Memory B cell (primary cell): Measurements from ENCODE around the gene ADGRG6.
"Not testable (repeated sequence)": the region's sequence is repeated elsewhere in the genome, so short reads cannot be mapped to it uniquely, and the experiment has no call there.

ENCODE experiments used
- ATAC-seq: fragments of 150-1000 bp; cut with Tn5 transposase; 2 replicates; pipeline ENCODE4 v1.10.0; 2021; ENCODE audit warnings: low read depth, mild to moderate bottlenecking, moderate library complexity
- DNase-seq, 2 donors: peaks; one replicate each; pipeline ENCODE4 v3.0.0; 2022; ENCODE audit warnings: low spot score in 2 of 2
- H3K27ac Mint-ChIP-seq: one replicate; pipeline ENCODE4 v1.8.0; 2022; ENCODE audit warnings: mild to moderate bottlenecking, moderate library complexity, mixed read lengths
- H3K27me3 Mint-ChIP-seq: one replicate; pipeline ENCODE4 v1.8.0; 2022; ENCODE audit warnings: mixed read lengths
- H3K36me3 Mint-ChIP-seq: one replicate; pipeline ENCODE4 v1.8.0; 2022; ENCODE audit warnings: mild to moderate bottlenecking, mixed read lengths
- H3K4me1 Mint-ChIP-seq: one replicate; pipeline ENCODE4 v1.8.0; 2022; ENCODE audit warnings: mixed read lengths
- H3K4me3 Mint-ChIP-seq: one replicate; pipeline ENCODE4 v1.8.0; 2022; ENCODE audit warnings: mild to moderate bottlenecking, moderate library complexity, mixed read lengths
- H3K9me3 Mint-ChIP-seq: one replicate; pipeline ENCODE4 v1.8.0; 2022; ENCODE audit warnings: mixed read lengths

The ADGRG6 gene

DNA sequence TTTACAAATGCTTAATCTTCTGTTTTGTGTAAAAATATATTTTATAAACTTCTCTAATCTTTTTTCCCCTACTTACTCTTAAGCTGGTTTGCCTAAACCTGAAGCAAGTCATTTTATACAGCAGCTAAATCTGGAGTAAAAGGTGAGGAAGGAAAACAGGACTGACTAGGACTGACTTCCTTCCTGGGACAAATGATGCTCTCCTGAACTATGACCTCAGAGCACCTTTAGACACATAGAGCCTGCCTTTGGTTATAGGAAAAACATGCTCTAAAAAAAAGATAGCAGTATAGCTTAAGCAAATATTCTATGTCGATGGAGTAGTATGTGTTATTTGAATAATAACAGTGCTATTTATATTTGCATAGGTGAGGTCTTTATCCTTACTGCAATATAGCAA, 21.5 kb upstream of the ADGRG6 start:
- Mint-ChIP-seq H3K4me3 (no peak overlapping the region), H3K9me3 (peaks cover 5% of the 10 kb centered on the region), H3K27me3 (peaks cover 2% of the 10 kb centered on the region), H3K4me1 (no peaks in the 10 kb centered on the region), H3K27ac (no peak overlapping the region), H3K36me3 (no peaks in the 10 kb centered on the region)
- no peak for ATAC-seq
- no peak for DNase-seq

DNA sequence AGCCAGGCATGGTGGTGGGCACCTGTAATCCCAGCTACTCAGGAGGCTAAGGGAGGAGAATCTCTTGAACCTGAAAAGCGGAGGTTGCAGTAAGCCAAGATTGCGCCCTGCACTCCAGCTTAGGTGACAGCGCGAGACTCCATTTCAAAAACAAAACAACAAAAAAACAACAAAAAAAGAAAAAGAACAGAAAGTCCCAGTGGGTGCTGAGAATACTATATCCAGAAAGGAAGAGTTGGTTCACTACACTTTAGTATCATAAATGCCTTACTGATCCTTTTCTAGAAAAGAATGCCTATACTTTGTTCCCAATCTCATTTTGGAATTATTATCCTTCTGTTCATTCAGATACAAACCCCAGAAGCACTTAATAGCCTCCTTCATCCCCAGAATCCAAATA, 20.9 kb upstream of the ADGRG6 start:
- no peaks in the 10 kb centered on the region for H3K36me3 Mint-ChIP-seq

GRCh38 chr6:142283138-142283537, 18.7 kb upstream of the ADGRG6 start:
- not testable (repeated sequence) for DNase-seq, H3K4me1 Mint-ChIP-seq, H3K4me3 Mint-ChIP-seq, H3K27me3 Mint-ChIP-seq, H3K36me3 Mint-ChIP-seq, H3K27ac Mint-ChIP-seq, H3K9me3 Mint-ChIP-seq, ATAC-seq

More for the DNA sequence above, 20.9 kb upstream of the ADGRG6 start:
- no peak overlapping the region for H3K4me3 Mint-ChIP-seq
- peaks cover 5% of the 10 kb centered on the region for H3K9me3 Mint-ChIP-seq
- H3K27me3 Mint-ChIP-seq = peaks cover 2% of the 10 kb centered on the region
- H3K27ac Mint-ChIP-seq = no peak overlapping the region
- H3K4me1 Mint-ChIP-seq = no peaks in the 10 kb centered on the region
- DNase-seq (no peak), ATAC-seq (no peak)

- Mint-ChIP-seq H3K9me3 (peaks cover 5% of the 10 kb centered on the region), H3K4me3 (no peak overlapping the region), H3K27ac (no peak overlapping the region), H3K36me3 (no peaks in the 10 kb centered on the region), H3K4me1 (no peaks in the 10 kb centered on the region), H3K27me3 (no peaks in the 10 kb centered on the region)
- ATAC-seq (no peak), DNase-seq (no peak)
Observed at GRCh38 chr6:142284419-142284818, 17.4 kb upstream of the ADGRG6 start.

GRCh38 chr6:142285235-142286087, 16.3 kb upstream of the ADGRG6 start:
- Mint-ChIP-seq H3K4me3 (no peak overlapping the region), H3K4me1 (no peaks in the 10 kb centered on the region)

DNA sequence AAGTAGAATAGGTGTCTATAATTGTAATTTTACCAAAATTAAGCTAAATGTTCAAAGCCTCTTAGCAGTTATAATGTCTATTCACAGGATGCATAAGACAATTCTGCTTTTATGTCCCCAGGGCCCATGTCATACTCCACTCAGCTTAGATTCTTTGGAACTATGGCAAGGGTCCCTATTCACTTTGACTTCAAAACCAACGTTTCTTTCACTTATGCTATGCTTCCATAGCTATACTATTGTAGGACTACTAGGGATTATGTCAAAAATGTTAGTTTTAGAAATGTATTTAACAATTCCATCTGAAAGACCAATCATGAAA, 15.8 kb upstream of the ADGRG6 start:
- no peak overlapping the region for H3K27ac Mint-ChIP-seq
- H3K36me3 Mint-ChIP-seq = no peaks in the 10 kb centered on the region
- H3K27me3 Mint-ChIP-seq = no peaks in the 10 kb centered on the region
- peaks cover 5% of the 10 kb centered on the region for H3K9me3 Mint-ChIP-seq
- DNase-seq = no peak
- no peak overlapping the region for H3K4me3 Mint-ChIP-seq
- no peak for ATAC-seq
- no peaks in the 10 kb centered on the region for H3K4me1 Mint-ChIP-seq

More at GRCh38 chr6:142285235-142286087, 16.3 kb upstream of the ADGRG6 start:
- Mint-ChIP-seq H3K9me3 (peaks cover 5% of the 10 kb centered on the region), H3K27ac (no peak overlapping the region), H3K36me3 (no peaks in the 10 kb centered on the region), H3K27me3 (no peaks in the 10 kb centered on the region)
- ATAC-seq (no peak), DNase-seq (no peak)

DNA sequence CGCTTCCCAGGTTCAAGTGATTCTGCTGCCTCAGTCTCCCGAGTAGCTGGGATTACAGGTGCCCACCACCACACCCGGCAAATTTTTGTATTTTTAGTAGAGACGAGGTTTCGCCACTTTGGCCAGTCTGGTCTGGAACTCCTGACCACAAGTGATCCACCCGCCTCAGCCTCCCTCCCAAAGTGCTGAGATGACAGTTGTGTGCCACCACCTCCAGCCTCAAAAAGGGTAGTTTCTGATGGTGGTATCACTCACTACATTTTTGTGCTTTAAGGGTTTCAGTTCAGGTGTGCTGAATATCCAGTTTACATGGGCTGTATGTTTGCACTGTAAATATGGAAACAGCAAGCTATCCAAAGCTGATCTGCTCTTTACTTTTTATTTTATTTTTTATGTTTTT, 12.1 kb upstream of the ADGRG6 start:
- no peak overlapping the region for H3K27ac Mint-ChIP-seq
- ATAC-seq = no peak
- no peaks in the 10 kb centered on the region for H3K36me3 Mint-ChIP-seq
- peaks cover 3% of the 10 kb centered on the region for H3K27me3 Mint-ChIP-seq
- no peak overlapping the region for H3K4me3 Mint-ChIP-seq
- DNase-seq = no peak
- H3K4me1 Mint-ChIP-seq = no peaks in the 10 kb centered on the region
- H3K9me3 Mint-ChIP-seq = no peaks in the 10 kb centered on the region

DNA sequence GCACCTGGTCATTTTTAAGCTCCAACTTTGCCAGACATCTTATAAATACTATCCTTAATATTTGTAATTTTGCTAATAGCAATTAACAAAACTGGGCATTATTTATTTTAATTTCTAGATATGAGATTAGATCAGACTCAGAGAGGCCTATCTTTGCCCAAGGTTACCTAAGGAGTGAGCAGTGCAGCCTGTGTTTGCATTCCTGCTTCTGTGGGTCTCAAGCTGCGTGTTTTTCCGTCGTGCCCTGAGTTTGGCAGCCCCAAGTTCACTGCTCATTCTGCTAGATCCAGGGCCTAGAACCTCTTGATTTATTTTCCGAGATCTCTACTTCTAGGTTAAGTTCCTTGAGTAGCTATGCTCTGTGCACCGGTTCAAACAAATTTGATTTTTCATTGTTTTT, 11.0 kb upstream of the ADGRG6 start:
- Mint-ChIP-seq H3K4me3 (no peak overlapping the region), H3K4me1 (no peaks in the 10 kb centered on the region), H3K36me3 (no peaks in the 10 kb centered on the region), H3K27me3 (peaks cover 3% of the 10 kb centered on the region), H3K27ac (no peak overlapping the region), H3K9me3 (no peaks in the 10 kb centered on the region)
- ATAC-seq (no peak), DNase-seq (no peak)

- Mint-ChIP-seq H3K27ac (no peak overlapping the region), H3K9me3 (no peaks in the 10 kb centered on the region), H3K27me3 (peaks cover 3% of the 10 kb centered on the region), H3K4me3 (no peak overlapping the region), H3K4me1 (no peaks in the 10 kb centered on the region), H3K36me3 (no peaks in the 10 kb centered on the region)
- ATAC-seq (no peak), DNase-seq (no peak)
Observed at GRCh38 chr6:142291512-142291911, 10.3 kb upstream of the ADGRG6 start.

- no peak for ATAC-seq
- H3K9me3 Mint-ChIP-seq = no peaks in the 10 kb centered on the region
- no peaks in the 10 kb centered on the region for H3K36me3 Mint-ChIP-seq
- H3K27ac Mint-ChIP-seq = no peak overlapping the region
- peaks cover 3% of the 10 kb centered on the region for H3K27me3 Mint-ChIP-seq
- no peak overlapping the region for H3K4me3 Mint-ChIP-seq
- DNase-seq = no peak
- no peaks in the 10 kb centered on the region for H3K4me1 Mint-ChIP-seq
Observed at GRCh38 chr6:142292166-142292924, 9.5 kb upstream of the ADGRG6 start.

- no peak for DNase-seq
- Mint-ChIP-seq H3K27ac (no peak overlapping the region), H3K27me3 (peaks cover 3% of the 10 kb centered on the region), H3K4me1 (peaks cover 1% of the 10 kb centered on the region), H3K4me3 (no peak overlapping the region), H3K36me3 (no peaks in the 10 kb centered on the region), H3K9me3 (no peaks in the 10 kb centered on the region)
- no peak for ATAC-seq
Observed at GRCh38 chr6:142293121-142293520, 8.7 kb upstream of the ADGRG6 start.

- Mint-ChIP-seq H3K27ac (no peak overlapping the region), H3K4me1 (peaks cover 2% of the 10 kb centered on the region), H3K4me3 (no peak overlapping the region), H3K9me3 (no peaks in the 10 kb centered on the region), H3K27me3 (peaks cover 3% of the 10 kb centered on the region), H3K36me3 (no peaks in the 10 kb centered on the region)
- ATAC-seq = peak; percentile 47
- DNase-seq = no peak
Observed at GRCh38 chr6:142294679-142295078, 7.1 kb upstream of the ADGRG6 start.

GRCh38 chr6:142296975-142297604, 4.7 kb upstream of the ADGRG6 start:
- ATAC-seq (no peak), DNase-seq (no peak)
- no peaks in the 10 kb centered on the region for H3K36me3 Mint-ChIP-seq
- H3K4me1 Mint-ChIP-seq = peaks cover 6% of the 10 kb centered on the region
- H3K27me3 Mint-ChIP-seq = peaks cover 7% of the 10 kb centered on the region
- H3K4me3 Mint-ChIP-seq = no peak overlapping the region
- no peaks in the 10 kb centered on the region for H3K9me3 Mint-ChIP-seq
- H3K27ac Mint-ChIP-seq = no peak overlapping the region

DNA sequence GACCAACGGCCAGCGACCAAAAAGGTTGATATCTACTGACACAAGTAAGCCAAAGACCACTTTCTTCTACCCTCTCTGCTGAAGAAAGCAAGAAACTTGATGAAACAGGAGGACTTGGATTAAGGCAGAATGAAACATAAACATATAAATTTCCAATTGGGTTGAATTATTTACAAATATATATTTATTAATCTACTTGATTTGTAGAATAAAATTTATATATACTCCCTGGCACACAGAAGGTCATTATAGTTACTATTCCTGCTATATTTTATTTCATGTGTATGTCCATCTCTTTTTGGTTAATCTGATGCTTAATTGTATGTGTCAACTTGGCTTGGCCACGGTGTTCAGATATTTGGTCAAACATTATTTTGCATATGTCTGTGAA, 4.2 kb upstream of the ADGRG6 start:
- no peak for ATAC-seq
- no peak for DNase-seq
- H3K4me3 Mint-ChIP-seq = no peak overlapping the region
- H3K36me3 Mint-ChIP-seq = no peaks in the 10 kb centered on the region
- H3K9me3 Mint-ChIP-seq = no peaks in the 10 kb centered on the region
- H3K27ac Mint-ChIP-seq = no peak overlapping the region
- peaks cover 7% of the 10 kb centered on the region for H3K27me3 Mint-ChIP-seq
- peaks cover 7% of the 10 kb centered on the region for H3K4me1 Mint-ChIP-seq
